Neuron (in vitro differentiated cells): ENCODE results near the gene EHD4.
A peak's percentile ranks its signal among the peaks of the same experiment; 100 is the strongest.

Source experiments
- H2AFZ ChIP-seq: one replicate; pipeline ENCODE4 v1.6.1; 2013; ENCODE audit warnings: low read depth, mild to moderate bottlenecking, inconsistent platforms, low read length, moderate library complexity
- H3K27me3 ChIP-seq: one replicate; pipeline ENCODE4 v1.6.1; 2013; ENCODE audit warnings: low read length; ENCODE audit not compliant: insufficient read depth
- H3K36me3 ChIP-seq: one replicate; pipeline ENCODE4 v1.6.1; 2013; ENCODE audit warnings: low read length; ENCODE audit not compliant: insufficient read depth
- H3K4me1 ChIP-seq: one replicate; pipeline ENCODE4 v1.6.1; 2013; ENCODE audit warnings: low read length; ENCODE audit not compliant: insufficient read depth
- H3K4me3 ChIP-seq: 2 replicates; pipeline ENCODE4 v1.5.1; 2013; ENCODE audit warnings: mild to moderate bottlenecking, low read length, moderate library complexity
- H3K9me3 ChIP-seq: one replicate; pipeline ENCODE4 v1.6.1; 2013; ENCODE audit warnings: low read length

EHD4 gene

DNA sequence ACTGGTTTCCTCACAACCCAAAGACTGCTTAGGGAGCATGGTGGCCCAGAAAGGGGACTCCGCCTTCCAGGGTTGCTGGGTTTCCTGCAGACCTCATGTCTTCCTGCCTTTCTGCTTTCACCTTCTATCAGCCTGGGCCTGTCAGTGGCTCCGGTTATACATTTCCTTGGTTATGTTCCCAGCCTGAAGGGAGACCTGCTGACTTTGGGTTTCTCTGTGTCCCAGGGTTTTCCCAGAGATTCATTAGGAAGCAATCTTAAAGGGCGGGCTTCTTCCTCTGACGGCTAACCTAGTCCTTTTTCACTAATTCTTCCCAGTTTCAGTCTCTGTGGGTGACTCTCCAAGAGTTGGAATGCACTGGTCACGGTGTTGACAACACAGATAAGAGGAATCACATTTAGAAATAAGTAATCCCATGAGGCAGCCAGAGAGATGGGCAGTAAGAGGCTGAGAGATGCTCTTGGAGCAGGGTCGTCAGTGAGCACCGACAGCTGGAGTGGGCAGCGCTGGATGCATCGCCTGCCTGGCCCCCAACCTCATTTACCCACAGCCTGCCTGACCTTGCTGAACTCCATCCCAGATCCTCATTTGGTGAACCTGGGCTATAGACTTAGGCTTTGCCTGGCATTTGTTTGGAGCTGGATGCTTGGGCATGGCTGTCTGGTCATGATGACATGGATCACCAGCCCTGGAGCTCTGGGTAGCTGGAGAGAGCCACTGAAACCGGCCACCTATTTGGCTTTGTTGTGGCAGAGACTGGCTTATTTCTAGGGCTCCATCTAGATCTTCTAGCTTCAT lies 10.0 kb upstream of the EHD4 start:
- Histone ChIP-seq H3K36me3 (no peaks in the 10 kb centered on the region), H3K4me1 (no peaks in the 10 kb centered on the region), H3K4me3 (no peak overlapping the region), H3K27me3 (peaks cover 16% of the 10 kb centered on the region), H3K9me3 (no peaks in the 10 kb centered on the region), H2AFZ (no peak overlapping the region)

DNA sequence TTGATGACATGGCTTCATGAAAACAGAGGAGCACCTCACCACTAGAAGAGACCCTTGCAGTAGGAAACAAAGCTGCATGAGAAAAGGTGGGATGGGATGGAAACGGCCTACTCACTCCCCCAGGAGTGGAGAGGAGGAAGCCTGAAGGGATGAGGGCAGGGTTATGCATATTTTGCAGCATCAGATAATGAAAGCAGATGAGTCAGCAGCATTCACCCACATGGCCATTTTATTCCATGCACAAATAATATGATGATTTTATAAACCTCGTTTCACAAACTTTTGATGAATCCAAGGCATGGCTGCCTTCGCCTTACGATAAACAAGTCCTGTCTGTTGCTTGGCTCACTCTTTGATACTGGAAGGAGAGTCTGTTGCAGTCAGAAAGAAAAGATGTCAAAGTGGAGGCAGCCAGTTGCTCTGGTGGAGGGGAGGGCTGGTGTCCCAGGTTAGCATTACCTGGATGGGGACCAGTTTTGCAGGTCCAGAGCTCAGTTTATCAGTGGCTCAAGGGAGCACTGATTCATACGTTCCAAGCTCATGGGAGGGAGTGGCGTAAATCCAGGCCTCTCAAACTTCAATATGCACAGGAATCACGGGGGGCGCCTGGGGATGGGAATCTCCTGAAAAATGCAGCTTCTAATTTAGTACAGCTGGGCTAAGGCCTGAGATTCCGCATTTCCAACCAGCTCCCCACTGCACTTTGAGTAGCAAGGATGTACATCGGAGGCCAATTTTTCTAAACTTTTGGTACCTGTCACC lies 9.2 kb upstream of the EHD4 start:
- no peaks in the 10 kb centered on the region for H3K9me3 ChIP-seq
- no peak overlapping the region for H2AFZ ChIP-seq
- no peaks in the 10 kb centered on the region for H3K4me1 ChIP-seq
- no peaks in the 10 kb centered on the region for H3K36me3 ChIP-seq
- peaks cover 10% of the 10 kb centered on the region for H3K27me3 ChIP-seq
- H3K4me3 ChIP-seq = no peak overlapping the region

DNA sequence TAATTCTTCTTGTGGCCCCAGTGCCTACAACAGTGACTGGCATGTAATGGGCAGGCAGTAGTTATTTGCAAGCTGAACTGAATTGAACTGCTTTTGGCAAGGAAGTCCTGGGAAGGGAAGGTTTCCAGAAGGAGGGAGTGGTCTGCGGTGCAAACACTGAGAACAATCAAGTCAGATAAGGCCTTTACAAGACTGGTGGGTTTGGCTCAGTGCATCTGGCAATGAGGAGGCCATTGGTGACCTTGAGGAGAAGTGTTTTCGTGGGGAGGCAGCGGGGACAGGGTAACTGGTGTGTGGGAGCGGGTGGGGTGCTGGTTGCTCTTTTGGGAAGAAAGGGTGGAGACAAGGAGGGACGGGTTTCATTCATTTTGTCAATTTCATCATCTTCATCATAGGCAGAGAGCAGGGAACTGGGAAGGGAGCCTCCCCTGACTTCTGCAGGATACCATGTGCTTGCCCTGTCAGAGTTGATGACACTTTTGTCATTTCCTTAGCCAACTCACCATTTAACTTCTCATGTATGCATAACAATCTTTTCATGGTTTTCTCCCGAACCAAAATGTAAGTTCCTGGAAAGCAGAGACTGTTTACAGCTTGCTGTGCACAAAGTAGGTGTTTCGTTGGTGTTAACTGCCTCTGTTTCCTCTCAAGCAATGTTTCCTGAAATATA lies 8.4 kb upstream of the EHD4 start:
- no peak overlapping the region for H3K4me3 ChIP-seq
- no peak overlapping the region for H2AFZ ChIP-seq

DNA sequence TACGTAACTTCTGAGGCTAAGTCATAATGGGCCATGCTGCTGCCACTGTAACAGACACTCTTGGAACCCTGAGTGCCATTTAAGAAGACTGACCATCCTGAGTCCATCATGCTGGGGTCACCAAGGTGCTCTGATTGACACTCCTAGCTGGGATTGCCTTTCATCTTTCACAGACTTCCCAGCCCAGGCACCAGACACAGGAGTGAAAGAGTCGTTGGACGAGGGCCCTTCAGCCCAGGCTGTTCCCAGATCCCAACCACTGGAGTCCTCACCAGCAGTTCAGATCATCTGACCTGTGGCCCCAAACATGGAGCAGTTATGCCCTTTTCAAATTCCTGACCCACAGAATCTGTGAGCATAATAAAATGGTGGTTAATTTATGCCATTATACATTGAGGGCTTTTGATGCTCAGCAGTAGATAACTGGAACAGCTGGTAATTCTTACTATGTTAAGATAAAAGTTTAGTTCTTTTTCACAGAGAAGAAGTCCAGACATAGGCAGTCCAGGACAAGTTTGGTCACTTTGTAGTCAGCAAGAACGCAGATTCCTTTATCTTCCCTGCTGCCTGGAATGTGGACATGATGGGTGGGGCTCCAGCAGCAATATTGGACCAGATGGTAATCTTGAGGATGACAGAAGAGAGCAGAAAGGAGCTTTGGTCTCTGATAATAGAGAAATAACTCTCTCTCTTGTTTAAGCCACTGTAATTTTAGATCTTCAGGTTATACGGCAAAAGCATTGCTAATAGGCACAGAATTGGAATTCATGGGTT lies 7.3 kb upstream of the EHD4 start:
- Histone ChIP-seq H3K4me3 (no peak overlapping the region), H3K27me3 (peaks cover 10% of the 10 kb centered on the region), H3K9me3 (no peaks in the 10 kb centered on the region), H3K36me3 (no peaks in the 10 kb centered on the region), H3K4me1 (no peaks in the 10 kb centered on the region), H2AFZ (no peak overlapping the region)

More for the DNA sequence above, 8.4 kb upstream of the EHD4 start:
- H3K4me1 ChIP-seq = no peaks in the 10 kb centered on the region
- H3K36me3 ChIP-seq = no peaks in the 10 kb centered on the region
- no peaks in the 10 kb centered on the region for H3K9me3 ChIP-seq
- H3K27me3 ChIP-seq = peaks cover 12% of the 10 kb centered on the region

DNA sequence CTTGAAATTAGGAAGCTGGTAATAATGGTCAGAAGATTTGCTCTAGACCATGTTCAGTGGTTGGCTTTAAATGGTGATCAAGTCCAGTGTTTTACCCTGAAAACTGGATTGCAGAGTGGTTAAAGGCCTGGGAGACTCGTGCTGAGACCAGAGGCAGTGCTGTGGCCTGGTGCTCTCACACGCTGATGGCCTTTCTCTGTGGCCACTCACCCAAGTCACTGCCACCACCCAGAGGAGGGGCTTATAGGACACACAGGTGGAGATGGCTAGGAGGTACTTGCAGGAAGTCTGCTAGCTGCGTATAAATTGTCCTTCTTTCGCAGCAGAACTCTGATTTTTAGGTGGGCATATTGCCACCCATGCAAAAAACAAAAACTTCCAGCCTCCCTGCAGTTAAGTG lies 6.2 kb upstream of the EHD4 start:
- Histone ChIP-seq H3K27me3 (peaks cover 11% of the 10 kb centered on the region), H3K4me1 (no peaks in the 10 kb centered on the region), H2AFZ (no peak overlapping the region), H3K9me3 (no peaks in the 10 kb centered on the region), H3K36me3 (no peaks in the 10 kb centered on the region), H3K4me3 (no peak overlapping the region)

DNA sequence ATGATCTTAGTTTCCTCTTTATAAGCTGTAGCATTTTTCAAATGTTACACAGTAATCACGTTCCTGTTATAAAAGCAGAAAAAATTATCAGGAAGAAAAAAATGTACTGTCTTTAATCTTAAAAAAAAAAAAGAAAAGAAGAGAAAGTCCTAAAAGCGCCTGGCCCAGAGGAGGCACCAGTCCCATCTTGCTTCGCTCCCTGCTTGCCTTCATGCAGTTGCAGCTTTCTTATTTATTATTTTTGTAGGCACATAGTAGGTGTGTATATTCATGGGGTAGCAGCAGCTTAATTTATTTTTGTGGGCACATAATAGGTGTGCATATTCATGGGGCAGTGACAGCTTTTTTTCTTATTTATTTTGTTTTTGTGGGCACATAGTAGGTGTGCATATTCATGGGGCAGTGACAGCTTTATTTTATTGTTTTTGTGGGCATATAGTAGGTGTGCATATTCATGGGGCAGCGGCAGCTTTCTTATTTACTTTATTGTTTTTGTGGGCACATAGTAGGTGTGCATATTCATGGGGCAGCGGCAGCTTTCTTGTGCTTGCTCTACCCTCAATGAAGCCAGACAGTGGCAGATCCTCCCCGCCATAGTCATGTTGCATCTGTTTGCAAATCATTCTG lies 5.5 kb upstream of the EHD4 start:
- H3K4me3 ChIP-seq = no peak overlapping the region
- no peaks in the 10 kb centered on the region for H3K36me3 ChIP-seq
- H2AFZ ChIP-seq = no peak overlapping the region
- H3K9me3 ChIP-seq = no peaks in the 10 kb centered on the region
- H3K27me3 ChIP-seq = peaks cover 11% of the 10 kb centered on the region
- no peaks in the 10 kb centered on the region for H3K4me1 ChIP-seq

DNA sequence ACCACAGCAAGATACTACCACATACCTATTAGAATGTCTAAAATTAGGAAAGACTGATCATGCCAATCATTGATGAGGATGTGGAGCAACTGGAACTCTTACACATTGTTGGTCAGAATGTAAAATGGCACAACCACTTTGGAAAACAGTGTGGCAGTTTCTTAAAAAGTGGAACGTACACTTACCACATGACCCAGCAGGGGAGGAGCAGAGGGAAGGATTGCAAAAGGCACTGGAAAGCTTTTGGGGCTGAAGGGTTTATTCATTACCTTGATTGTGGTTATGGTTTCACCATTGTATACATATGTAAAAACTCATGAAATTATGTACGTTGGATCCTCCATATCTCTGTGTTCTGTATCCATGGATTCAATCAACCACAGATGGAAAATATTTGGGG lies 3.3 kb upstream of the EHD4 start:
- H2AFZ ChIP-seq = no peak overlapping the region
- H3K27me3 ChIP-seq = peaks cover 11% of the 10 kb centered on the region
- no peaks in the 10 kb centered on the region for H3K36me3 ChIP-seq
- H3K9me3 ChIP-seq = no peaks in the 10 kb centered on the region
- no peak overlapping the region for H3K4me3 ChIP-seq
- H3K4me1 ChIP-seq = peaks cover 10% of the 10 kb centered on the region

DNA sequence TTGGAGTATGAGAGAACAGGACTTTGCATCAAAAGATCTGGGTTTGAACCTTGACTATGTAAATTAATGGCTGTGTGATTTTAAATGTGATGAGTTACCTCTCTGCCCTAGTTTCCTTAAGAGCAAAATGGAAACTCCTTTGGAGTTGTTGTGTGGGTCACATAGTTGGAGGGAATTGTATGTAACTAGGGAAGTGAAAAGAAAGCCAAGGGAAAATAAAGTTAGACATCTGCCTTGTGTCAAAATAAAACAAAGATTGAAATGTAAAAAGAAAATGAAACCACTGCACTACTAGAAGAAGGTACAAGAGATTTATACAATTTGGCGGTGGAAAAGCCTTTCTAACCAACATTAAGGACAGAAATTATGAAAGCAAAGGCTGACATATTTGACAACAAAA lies 1.7 kb upstream of the EHD4 start:
- Histone ChIP-seq H3K4me3 (no peak overlapping the region), H3K27me3 (peaks cover 6% of the 10 kb centered on the region), H3K36me3 (no peaks in the 10 kb centered on the region), H3K4me1 (peaks cover 10% of the 10 kb centered on the region), H3K9me3 (no peaks in the 10 kb centered on the region), H2AFZ (no peak overlapping the region)

DNA sequence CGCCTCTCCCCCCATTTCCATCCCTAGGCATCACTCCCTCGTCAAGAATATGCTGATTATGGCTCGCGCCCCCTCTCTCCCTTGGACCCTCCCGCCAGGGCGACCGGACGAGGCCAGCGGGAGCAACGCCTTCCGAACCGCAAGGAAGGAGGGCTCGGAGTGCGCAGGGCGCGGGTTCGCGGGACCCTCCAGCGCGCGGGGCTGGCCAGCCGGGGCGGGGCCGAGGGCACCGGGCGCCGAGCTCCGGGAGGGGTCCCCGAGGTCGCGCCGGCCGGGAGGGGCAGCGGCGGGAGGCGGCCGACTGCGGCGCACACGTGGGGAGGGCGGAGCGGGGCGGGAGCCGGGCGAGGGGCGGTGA lies 483 bp downstream of the EHD4 start:
- H3K4me3 ChIP-seq = peak overlapping the region; percentile 99

DNA sequence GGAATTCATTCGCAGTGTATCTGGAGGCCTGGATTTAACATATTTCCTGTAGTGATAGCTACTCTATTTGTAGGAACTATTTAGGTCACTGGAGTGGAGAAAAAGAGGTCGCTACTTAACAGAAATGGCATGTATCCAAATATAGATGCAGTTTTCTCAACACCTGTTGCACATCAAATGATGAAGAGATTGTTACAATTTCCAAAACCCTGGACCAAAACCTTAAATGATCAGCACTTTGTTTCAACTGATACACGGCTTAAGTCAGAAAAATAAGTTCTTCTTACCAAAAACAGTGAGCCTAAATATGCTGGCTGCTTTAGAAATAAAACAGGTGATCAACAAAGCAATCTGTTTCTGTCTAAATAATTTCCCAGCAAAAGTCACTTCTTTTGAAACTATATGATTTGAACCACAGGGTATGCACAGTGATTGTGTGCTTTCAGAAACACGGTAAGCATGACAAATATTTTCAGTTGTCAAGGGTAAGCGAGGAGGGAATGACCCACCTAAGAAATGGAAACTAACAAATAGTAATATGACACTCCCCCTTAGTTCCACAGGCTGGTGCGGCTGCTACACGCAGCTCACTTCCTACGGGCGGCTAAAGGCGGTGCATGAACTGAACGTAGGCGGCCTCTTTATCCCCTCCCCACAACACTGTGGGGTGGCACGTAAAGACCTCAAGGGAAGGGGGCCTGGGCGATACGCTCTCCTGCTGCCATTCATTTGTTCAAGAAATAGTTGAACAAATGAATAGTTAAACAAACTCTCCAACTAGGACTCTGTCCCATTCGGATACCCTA lies 1.1 kb downstream of the EHD4 start:
- Histone ChIP-seq H3K27me3 (peaks cover 6% of the 10 kb centered on the region), H3K4me3 (peak overlapping the region; percentile 99), H3K4me1 (peaks cover 10% of the 10 kb centered on the region)

More for the DNA sequence above, 483 bp downstream of the EHD4 start:
- Histone ChIP-seq H3K4me1 (peaks cover 10% of the 10 kb centered on the region), H2AFZ (peak overlapping the region; percentile 60), H3K27me3 (peaks cover 6% of the 10 kb centered on the region), H3K9me3 (no peaks in the 10 kb centered on the region), H3K36me3 (no peaks in the 10 kb centered on the region)

DNA sequence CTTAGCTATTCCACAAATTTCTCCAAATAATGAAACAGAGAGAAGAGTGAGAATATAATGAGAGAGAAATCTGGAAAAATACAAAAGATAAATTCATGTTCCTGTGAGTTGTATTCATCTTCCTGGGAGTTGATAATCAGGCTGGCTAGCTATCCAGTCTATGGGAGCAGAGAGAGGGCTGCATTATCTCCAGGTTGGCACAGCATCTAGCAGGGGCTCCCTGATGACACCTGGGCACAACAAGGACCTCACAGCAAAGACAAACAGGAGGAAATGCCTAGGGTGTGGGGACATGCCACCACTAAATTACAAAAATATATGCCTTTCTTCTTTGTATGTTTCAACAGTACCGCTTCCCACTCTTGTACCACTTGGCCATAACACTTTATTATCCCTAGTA lies 1.9 kb downstream of the EHD4 start:
- Histone ChIP-seq H3K4me3 (no peak overlapping the region), H3K36me3 (no peaks in the 10 kb centered on the region), H3K4me1 (peaks cover 10% of the 10 kb centered on the region), H2AFZ (no peak overlapping the region), H3K9me3 (no peaks in the 10 kb centered on the region), H3K27me3 (peaks cover 2% of the 10 kb centered on the region)

More for the DNA sequence above, 1.1 kb downstream of the EHD4 start:
- peak overlapping the region; percentile 60 for H2AFZ ChIP-seq
- H3K36me3 ChIP-seq = no peaks in the 10 kb centered on the region
- no peaks in the 10 kb centered on the region for H3K9me3 ChIP-seq
